ENCODE data around the gene CCNG1. TPM values are rescaled to one million over a fixed set of nuclear protein-coding genes. Genes with fewer than 3 reads are reported as not detected.
A peak's percentile ranks its signal among the peaks of the same experiment; 100 is the strongest.
"Not testable (repeated sequence)": the region's sequence is repeated elsewhere in the genome, so short reads cannot be mapped to it uniquely, and the experiment has no call there.

CCNG1 gene
- total RNA-seq, 2 donors from 2014 or later = 236 to 261 TPM

- DNase-seq (no peak), ATAC-seq (replicated peaks in 1 of 2) (no peak)
- no peaks in the 10 kb centered on the region for H3K27me3 Mint-ChIP-seq (ENCODE audit: low read depth)
- no peaks in the 10 kb centered on the region for H3K4me1 Mint-ChIP-seq (ENCODE audit: low read depth)
- H3K4me3 Mint-ChIP-seq = no peak overlapping the region
- peak overlapping the region; percentile 82 for H3K27ac Mint-ChIP-seq
- peaks cover 14 to 37% of the 10 kb centered on the region in 2 donors for H3K36me3 Mint-ChIP-seq (ENCODE audit: insufficient read depth in 2 of 2)
- no peaks in the 10 kb centered on the region for H3K9me3 Mint-ChIP-seq
Measured at GRCh38 chr5:163448491-163448890, 11.1 kb downstream of the CCNG1 start.

GRCh38 chr5:163451489-163451888, 14.1 kb downstream of the CCNG1 start:
- peaks cover 21 to 50% of the 10 kb centered on the region in 2 donors for H3K36me3 Mint-ChIP-seq (ENCODE audit: insufficient read depth in 2 of 2)
- no peaks in the 10 kb centered on the region for H3K27me3 Mint-ChIP-seq (ENCODE audit: low read depth)
- H3K27ac Mint-ChIP-seq = no peak overlapping the region
- DNase-seq = no peak
- no peak overlapping the region for H3K4me3 Mint-ChIP-seq
- peaks cover 19% of the 10 kb centered on the region for H3K4me1 Mint-ChIP-seq (ENCODE audit: low read depth)
- no peak for ATAC-seq (replicated peaks in 1 of 2)
- H3K9me3 Mint-ChIP-seq = no peaks in the 10 kb centered on the region

DNA sequence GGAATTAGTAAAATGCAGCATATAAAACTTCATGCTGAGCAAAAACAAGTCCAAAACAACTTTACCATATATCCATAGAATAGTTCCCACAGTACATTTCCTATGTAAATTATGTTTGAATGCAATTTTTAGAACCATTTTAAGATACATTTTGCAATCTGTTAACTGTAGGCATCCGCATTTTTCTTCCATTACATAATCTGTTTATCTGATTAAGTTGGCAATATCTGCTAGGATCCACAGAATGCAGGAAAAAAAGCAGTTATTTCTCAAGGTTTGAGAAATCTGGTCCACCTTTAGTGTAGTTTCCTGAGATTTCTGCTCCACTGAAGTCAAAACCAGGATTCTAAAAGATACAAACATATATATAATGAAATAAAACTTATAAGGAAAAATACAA, 16.3 kb downstream of the CCNG1 start:
- Mint-ChIP-seq H3K27ac (no peak overlapping the region), H3K9me3 (no peaks in the 10 kb centered on the region), H3K4me1 (ENCODE audit: low read depth) (peaks cover 35% of the 10 kb centered on the region), H3K27me3 (ENCODE audit: low read depth) (no peaks in the 10 kb centered on the region), H3K4me3 (no peak overlapping the region), H3K36me3 (ENCODE audit: insufficient read depth in 2 of 2) (peaks cover 14 to 34% of the 10 kb centered on the region in 2 donors)
- DNase-seq (no peak), ATAC-seq (replicated peaks in 1 of 2) (no peak)

DNA sequence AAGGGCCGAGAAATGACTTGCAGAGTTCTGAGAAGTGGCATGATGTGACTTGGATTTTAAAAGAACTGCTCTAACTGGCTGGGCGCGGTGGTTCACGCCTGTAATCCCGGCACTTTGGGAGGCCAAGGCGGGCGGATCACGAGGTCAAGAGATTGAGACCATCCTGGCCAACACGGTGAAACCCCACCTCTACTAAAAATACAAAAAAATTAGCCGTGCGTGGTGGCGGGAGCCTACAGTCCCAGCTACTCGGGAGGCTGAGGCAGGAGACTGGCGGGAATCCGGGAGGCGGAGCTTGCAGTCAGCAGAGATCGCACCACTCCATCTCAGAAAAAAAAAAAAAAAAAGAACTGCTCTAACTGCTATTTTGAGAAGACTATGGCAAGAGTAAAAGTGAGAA, 18.0 kb downstream of the CCNG1 start:
- not testable (repeated sequence) for H3K9me3 Mint-ChIP-seq; ATAC-seq (replicated peaks in 1 of 2); DNase-seq; H3K27me3 Mint-ChIP-seq (ENCODE audit: low read depth); H3K4me3 Mint-ChIP-seq
- Mint-ChIP-seq H3K36me3 (ENCODE audit: insufficient read depth in 2 of 2) (peaks cover 16 to 38% of the 10 kb centered on the region in 2 donors), H3K4me1 (ENCODE audit: low read depth) (peaks cover 35% of the 10 kb centered on the region), H3K27ac (peak overlapping the region; percentile 45)

GRCh38 chr5:163456029-163456589, 18.7 kb downstream of the CCNG1 start:
- Mint-ChIP-seq H3K27me3 (ENCODE audit: low read depth) (no peaks in the 10 kb centered on the region), H3K36me3 (ENCODE audit: insufficient read depth in 2 of 2) (peaks cover 14 to 38% of the 10 kb centered on the region in 2 donors), H3K9me3 (no peaks in the 10 kb centered on the region), H3K4me3 (peak overlapping the region; percentile 17 to 53), H3K27ac (peak overlapping the region; percentile 45), H3K4me1 (ENCODE audit: low read depth) (peaks cover 35% of the 10 kb centered on the region)
- ATAC-seq (replicated peaks in 1 of 2) = no peak
- DNase-seq = no peak

GRCh38 chr5:163456840-163457239, 19.4 kb downstream of the CCNG1 start:
- DNase-seq (no peak), ATAC-seq (replicated peaks in 1 of 2) (no peak)
- peaks cover 38% of the 10 kb centered on the region for H3K4me1 Mint-ChIP-seq (ENCODE audit: low read depth)
- no peaks in the 10 kb centered on the region for H3K27me3 Mint-ChIP-seq (ENCODE audit: low read depth)
- H3K9me3 Mint-ChIP-seq = no peaks in the 10 kb centered on the region
- H3K36me3 Mint-ChIP-seq (ENCODE audit: insufficient read depth in 2 of 2) = peaks cover 14 to 34% of the 10 kb centered on the region in 2 donors
- peak overlapping the region; percentile 34 to 85 for H3K4me3 Mint-ChIP-seq
- no peak overlapping the region for H3K27ac Mint-ChIP-seq

DNA sequence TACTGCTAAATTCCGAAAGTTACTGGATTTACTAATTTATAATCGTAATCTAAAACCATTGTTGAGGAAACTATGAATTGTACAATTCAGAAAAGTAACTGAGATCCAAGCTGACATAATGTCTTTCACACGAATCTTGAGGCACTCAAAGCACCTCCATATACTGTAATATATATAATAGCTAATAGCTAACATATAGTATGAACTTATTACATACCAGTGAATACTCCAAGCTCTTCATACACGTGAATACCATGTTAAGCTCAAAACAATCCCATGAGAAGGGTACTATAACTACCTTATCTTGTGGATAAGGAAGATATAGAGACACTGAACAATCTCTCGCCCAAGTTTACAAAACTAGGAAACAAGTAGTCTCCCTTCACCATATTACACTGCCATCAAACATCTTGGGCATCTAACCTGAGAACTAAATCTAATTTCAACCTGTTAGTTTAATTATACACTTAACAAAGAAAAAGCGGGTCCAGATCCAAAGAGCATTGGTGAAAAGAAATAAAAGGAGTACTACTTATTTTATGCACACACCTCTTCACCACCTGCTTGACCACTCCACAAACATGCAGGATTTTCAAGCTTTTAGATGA, 21.5 kb downstream of the CCNG1 start:
- Mint-ChIP-seq H3K36me3 (ENCODE audit: insufficient read depth in 2 of 2) (peaks cover 15 to 34% of the 10 kb centered on the region in 2 donors), H3K4me1 (ENCODE audit: low read depth) (peaks cover 52% of the 10 kb centered on the region), H3K9me3 (no peaks in the 10 kb centered on the region), H3K27ac (peak overlapping the region; percentile 100), H3K4me3 (peak overlapping the region; percentile 85 to 97), H3K27me3 (ENCODE audit: low read depth) (no peaks in the 10 kb centered on the region)
- ATAC-seq (replicated peaks in 1 of 2) = no peak
- no peak for DNase-seq

- Mint-ChIP-seq H3K36me3 (ENCODE audit: insufficient read depth in 2 of 2) (peaks cover 18 to 38% of the 10 kb centered on the region in 2 donors), H3K27ac (peak overlapping the region; percentile 100), H3K27me3 (ENCODE audit: low read depth) (no peaks in the 10 kb centered on the region), H3K9me3 (no peaks in the 10 kb centered on the region), H3K4me1 (ENCODE audit: low read depth) (peaks cover 52% of the 10 kb centered on the region), H3K4me3 (peak overlapping the region; percentile 85 to 97)
- ATAC-seq (replicated peaks in 1 of 2) = no peak
- no peak for DNase-seq
Measured at GRCh38 chr5:163459462-163459818, 22.0 kb downstream of the CCNG1 start.

GRCh38 chr5:163459819-163460561, 22.6 kb downstream of the CCNG1 start, which contains the start of gene NUDCD2:
Gene NUDCD2 (minus strand): TSS chr5:163460102. CDS start chr5:163460050, 52 bp downstream.
- Mint-ChIP-seq H3K27ac (peak within 1 kb of the TSS; percentile 100), H3K4me1 (ENCODE audit: low read depth) (peaks cover 51% of the 10 kb centered on the region), H3K36me3 (ENCODE audit: insufficient read depth in 2 of 2) (peaks cover 18 to 37% of the 10 kb centered on the region in 2 donors), H3K4me3 (peak within 1 kb of the TSS; percentile 85 to 97), H3K27me3 (ENCODE audit: low read depth) (no peaks in the 10 kb centered on the region), H3K9me3 (no peaks in the 10 kb centered on the region)
- peak; percentile 93 to 94 for DNase-seq
- ATAC-seq (replicated peaks in 1 of 2) = peak; percentile 80 to 81

GRCh38 chr5:163460562-163461171, 23.3 kb downstream of the CCNG1 start, which contains the start of gene HMMR:
Gene HMMR (plus strand): TSS chr5:163460632. CDS start chr5:163460693, 61 bp downstream.
- Mint-ChIP-seq H3K4me3 (peak within 1 kb of the TSS; percentile 85 to 97), H3K27ac (peak within 1 kb of the TSS; percentile 100), H3K4me1 (ENCODE audit: low read depth) (peaks cover 46% of the 10 kb centered on the region), H3K27me3 (ENCODE audit: low read depth) (no peaks in the 10 kb centered on the region), H3K36me3 (ENCODE audit: insufficient read depth in 2 of 2) (peaks cover 17 to 32% of the 10 kb centered on the region in 2 donors), H3K9me3 (no peaks in the 10 kb centered on the region)
- no peak for ATAC-seq (replicated peaks in 1 of 2)
- no peak for DNase-seq

DNA sequence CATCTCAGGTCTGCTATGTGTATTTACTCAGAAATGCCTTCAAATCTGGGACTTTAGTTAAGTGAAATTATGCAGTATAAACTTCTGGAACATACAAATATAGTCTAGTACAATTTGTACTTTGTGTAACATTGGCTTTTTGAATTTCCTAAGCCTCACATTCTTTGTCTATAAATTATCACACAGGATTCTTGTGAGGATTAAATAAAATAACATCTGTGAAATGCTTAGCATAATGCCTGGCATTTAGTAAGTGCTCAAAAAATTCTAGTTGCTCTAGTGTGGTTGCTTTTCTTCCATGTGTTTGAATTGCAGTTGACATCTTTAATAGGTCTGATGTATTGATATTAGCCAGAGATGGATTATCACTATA, 25.7 kb downstream of the CCNG1 start:
- Mint-ChIP-seq H3K9me3 (no peaks in the 10 kb centered on the region), H3K4me1 (ENCODE audit: low read depth) (peaks cover 23% of the 10 kb centered on the region), H3K27ac (peak overlapping the region; percentile 68), H3K27me3 (ENCODE audit: low read depth) (no peaks in the 10 kb centered on the region), H3K4me3 (peak overlapping the region; percentile 39 to 95), H3K36me3 (ENCODE audit: insufficient read depth in 2 of 2) (peaks cover 14 to 27% of the 10 kb centered on the region in 2 donors)
- ATAC-seq (replicated peaks in 1 of 2) = no peak
- DNase-seq = no peak

DNA sequence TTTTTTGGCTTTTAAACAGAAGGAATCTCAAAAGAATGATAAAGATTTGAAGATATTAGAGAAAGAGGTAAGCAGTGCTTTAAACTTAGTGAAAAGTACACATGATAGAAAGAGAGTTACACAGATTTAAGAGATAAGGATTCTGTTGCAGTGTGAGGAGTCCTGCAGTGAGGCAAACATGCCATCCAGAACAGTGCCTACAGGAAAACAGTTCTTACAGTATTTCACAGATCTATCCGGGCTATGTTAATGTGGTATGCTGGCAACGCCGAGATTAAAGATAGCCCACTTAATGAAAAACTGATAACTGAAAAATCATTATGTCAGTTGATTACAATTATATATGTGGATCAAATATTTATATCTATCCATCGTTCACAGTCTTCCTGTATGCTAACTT, 30.3 kb downstream of the CCNG1 start:
- H3K4me3 Mint-ChIP-seq = peak overlapping the region in 1 of 2 donors; percentile 37
- peaks cover 12% of the 10 kb centered on the region for H3K4me1 Mint-ChIP-seq (ENCODE audit: low read depth)
- H3K27ac Mint-ChIP-seq = peak overlapping the region; percentile 46
- H3K36me3 Mint-ChIP-seq (ENCODE audit: insufficient read depth in 2 of 2) = peaks cover 17 to 41% of the 10 kb centered on the region in 2 donors
- no peak for ATAC-seq (replicated peaks in 1 of 2)
- H3K27me3 Mint-ChIP-seq (ENCODE audit: low read depth) = no peaks in the 10 kb centered on the region
- no peak for DNase-seq
- H3K9me3 Mint-ChIP-seq = no peaks in the 10 kb centered on the region

Measured in activated T-cell treated with anti-CD3 and anti-CD28 coated beads, Interleukin-2, amount 50 U/mL, for 72 hours (primary cell).